ENCODE measurements around the gene ZC3H18. TPM values are rescaled to one million over a fixed set of nuclear protein-coding genes. Genes with fewer than 3 reads are reported as not detected.

Gene ZC3H18
- total and polyA plus RNA-seq, 2 experiments from 2014 or later, result 16.8 to 37.1 TPM

DNA sequence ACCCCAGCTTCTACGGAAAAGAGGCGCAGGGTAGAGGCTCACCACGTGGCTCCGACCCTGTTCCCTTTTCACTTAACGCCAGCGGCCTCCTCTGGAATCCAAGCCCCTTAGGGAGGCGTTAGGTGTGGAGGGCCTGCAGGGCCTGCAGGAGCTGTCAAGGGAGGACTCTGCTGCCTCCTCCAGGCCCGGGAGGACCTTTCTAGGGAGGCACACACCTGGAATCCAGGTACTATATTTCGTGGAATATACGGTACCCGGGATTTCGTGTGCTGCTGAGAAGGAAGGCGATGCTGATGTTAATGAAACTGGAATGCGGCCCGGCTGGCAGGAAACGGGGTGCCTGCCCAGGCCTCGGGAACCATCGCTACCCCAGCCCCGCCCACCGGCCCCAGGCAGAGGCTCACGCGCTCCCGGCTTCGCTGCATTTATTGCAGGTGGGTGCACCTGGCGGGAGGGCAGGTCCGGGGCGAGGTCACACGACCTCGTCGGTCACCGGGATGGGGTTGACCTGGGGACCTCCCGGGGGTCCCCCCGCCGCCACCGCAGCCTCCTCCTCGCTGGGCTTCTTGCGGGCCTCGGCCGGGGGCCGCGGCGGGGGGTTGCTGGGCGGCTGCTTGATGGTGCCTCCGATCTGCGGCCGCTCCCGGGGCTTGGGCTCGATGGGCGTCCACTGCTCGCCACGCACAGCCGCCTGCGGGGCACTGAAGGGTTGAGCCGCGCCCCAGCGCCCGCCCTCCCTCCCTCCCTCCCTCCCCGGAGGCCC lies 72.9 kb downstream of the ZC3H18 start:
- H4K20me1 ChIP-seq (ENCODE audit: insufficient read depth, poor library complexity, severe bottlenecking), result no peaks in the 10 kb centered on the region
- no peak overlapping the region for H3K4me3 ChIP-seq
- H3K27ac ChIP-seq, result no peak overlapping the region
- H3K9me2 ChIP-seq (replicated peaks; ENCODE audit: insufficient read depth), result no peaks in the 10 kb centered on the region
- no peak overlapping the region for H3K4me2 ChIP-seq
- no peaks in the 10 kb centered on the region for H3K36me3 ChIP-seq (replicated peaks; ENCODE audit: insufficient read depth, low read depth)
- no peak for DNase-seq (ENCODE audit: low spot score)
- H3K4me1 ChIP-seq (ENCODE audit: insufficient read depth), result no peaks in the 10 kb centered on the region
- no peaks in the 10 kb centered on the region for H3K79me2 ChIP-seq
- peaks cover 9% of the 10 kb centered on the region for H3K27me3 ChIP-seq
- TF ChIP-seq, protein P1, sequence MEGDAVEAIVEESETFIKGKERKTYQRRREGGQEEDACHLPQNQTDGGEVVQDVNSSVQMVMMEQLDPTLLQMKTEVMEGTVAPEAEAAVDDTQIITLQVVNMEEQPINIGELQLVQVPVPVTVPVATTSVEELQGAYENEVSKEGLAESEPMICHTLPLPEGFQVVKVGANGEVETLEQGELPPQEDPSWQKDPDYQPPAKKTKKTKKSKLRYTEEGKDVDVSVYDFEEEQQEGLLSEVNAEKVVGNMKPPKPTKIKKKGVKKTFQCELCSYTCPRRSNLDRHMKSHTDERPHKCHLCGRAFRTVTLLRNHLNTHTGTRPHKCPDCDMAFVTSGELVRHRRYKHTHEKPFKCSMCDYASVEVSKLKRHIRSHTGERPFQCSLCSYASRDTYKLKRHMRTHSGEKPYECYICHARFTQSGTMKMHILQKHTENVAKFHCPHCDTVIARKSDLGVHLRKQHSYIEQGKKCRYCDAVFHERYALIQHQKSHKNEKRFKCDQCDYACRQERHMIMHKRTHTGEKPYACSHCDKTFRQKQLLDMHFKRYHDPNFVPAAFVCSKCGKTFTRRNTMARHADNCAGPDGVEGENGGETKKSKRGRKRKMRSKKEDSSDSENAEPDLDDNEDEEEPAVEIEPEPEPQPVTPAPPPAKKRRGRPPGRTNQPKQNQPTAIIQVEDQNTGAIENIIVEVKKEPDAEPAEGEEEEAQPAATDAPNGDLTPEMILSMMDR (IDR thresholded peaks at IDR 0.05; ENCODE audit: poor library complexity), result no peak
- TF ChIP-seq EZH2 (IDR thresholded peaks at IDR 0.05; ENCODE audit: borderline replicate concordance) (no peak), EZH2phosphoT487 (IDR thresholded peaks at IDR 0.05; ENCODE audit: low read depth, severe bottlenecking, unreplicated experiment) (no peak)
- WGBS (ENCODE audit: low lambda C conversion rate, missing lambda C conversion rate), result 91% methylated on average over 30 of the region's 58 CpGs
- H3K9me3 ChIP-seq (ENCODE audit: low read depth), result no peaks in the 10 kb centered on the region
- no peak overlapping the region for H2AFZ ChIP-seq

DNA sequence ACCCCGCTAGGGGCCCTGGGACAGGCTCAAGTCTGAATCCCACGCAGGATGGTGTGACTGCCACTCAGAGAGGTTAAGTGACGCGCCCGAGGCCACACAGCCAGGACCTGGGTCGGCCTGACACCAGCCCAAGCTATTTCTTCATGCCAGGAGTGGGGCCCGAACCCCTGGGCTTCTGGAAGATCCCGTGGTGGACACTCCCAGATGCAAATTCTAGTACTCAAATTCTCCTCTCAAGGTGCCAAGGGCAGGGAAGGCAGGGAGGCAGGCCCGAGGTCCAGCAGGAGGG lies 73.4 kb downstream of the ZC3H18 start:
- peaks cover 6% of the 10 kb centered on the region for H3K27me3 ChIP-seq
- H3K9me2 ChIP-seq (replicated peaks; ENCODE audit: insufficient read depth), result no peaks in the 10 kb centered on the region
- H3K79me2 ChIP-seq, result peaks cover 3% of the 10 kb centered on the region
- H3K4me3 ChIP-seq, result no peak overlapping the region
- TF ChIP-seq, protein P1 (IDR thresholded peaks at IDR 0.05; ENCODE audit: poor library complexity), result no peak
- TF ChIP-seq EZH2phosphoT487 (IDR thresholded peaks at IDR 0.05; ENCODE audit: low read depth, severe bottlenecking, unreplicated experiment), result no peak
- TF ChIP-seq EZH2 (IDR thresholded peaks at IDR 0.05; ENCODE audit: borderline replicate concordance), result no peak
- no peaks in the 10 kb centered on the region for H3K9me3 ChIP-seq (ENCODE audit: low read depth)
- H3K36me3 ChIP-seq (replicated peaks; ENCODE audit: insufficient read depth, low read depth), result no peaks in the 10 kb centered on the region
- H3K27ac ChIP-seq, result no peak overlapping the region
- H3K4me2 ChIP-seq, result no peak overlapping the region
- 93% methylated on average over 8 of the region's 9 CpGs for WGBS (ENCODE audit: low lambda C conversion rate, missing lambda C conversion rate)
- DNase-seq (ENCODE audit: low spot score), result no peak
- peaks cover 5% of the 10 kb centered on the region for H4K20me1 ChIP-seq (ENCODE audit: insufficient read depth, poor library complexity, severe bottlenecking)
- H3K4me1 ChIP-seq (ENCODE audit: insufficient read depth), result no peaks in the 10 kb centered on the region
- no peak overlapping the region for H2AFZ ChIP-seq

DNA sequence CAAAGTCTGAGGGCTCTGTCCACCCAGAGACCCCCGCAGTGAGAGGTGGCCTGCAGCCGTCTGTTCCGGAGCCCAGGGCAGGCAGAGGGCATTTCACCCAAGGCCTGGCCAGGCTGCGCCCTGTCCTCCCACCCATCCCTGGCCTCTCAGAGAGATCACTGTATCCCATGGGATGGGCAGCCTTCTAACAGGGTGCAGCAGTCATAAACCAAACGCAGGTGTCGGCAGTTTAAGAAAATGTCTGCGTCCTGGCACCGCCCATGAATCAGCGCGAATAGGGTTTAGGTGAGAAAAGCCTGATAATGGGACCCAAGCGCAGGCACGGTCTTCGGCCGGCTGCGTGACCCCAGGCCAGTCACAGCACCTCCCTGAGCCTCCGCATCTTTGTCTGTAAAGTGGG lies 75.3 kb downstream of the ZC3H18 start:
- peaks cover 6% of the 10 kb centered on the region for H3K4me1 ChIP-seq (ENCODE audit: insufficient read depth)
- H3K4me3 ChIP-seq, result no peak overlapping the region
- peaks cover 15% of the 10 kb centered on the region for H3K79me2 ChIP-seq
- no peak for DNase-seq (ENCODE audit: low spot score)
- no peak overlapping the region for H3K4me2 ChIP-seq
- H3K36me3 ChIP-seq (replicated peaks; ENCODE audit: insufficient read depth, low read depth), result no peaks in the 10 kb centered on the region
- 94% methylated on average over 16 of the region's 16 CpGs for WGBS (ENCODE audit: low lambda C conversion rate, missing lambda C conversion rate)
- H2AFZ ChIP-seq, result no peak overlapping the region
- peaks cover 6% of the 10 kb centered on the region for H4K20me1 ChIP-seq (ENCODE audit: insufficient read depth, poor library complexity, severe bottlenecking)
- H3K27ac ChIP-seq, result no peak overlapping the region
- TF ChIP-seq EZH2phosphoT487 (IDR thresholded peaks at IDR 0.05; ENCODE audit: low read depth, severe bottlenecking, unreplicated experiment) (no peak), EZH2 (IDR thresholded peaks at IDR 0.05; ENCODE audit: borderline replicate concordance) (no peak)
- TF ChIP-seq, protein P1 (IDR thresholded peaks at IDR 0.05; ENCODE audit: poor library complexity), result no peak
- H3K27me3 ChIP-seq, result no peaks in the 10 kb centered on the region
- H3K9me2 ChIP-seq (replicated peaks; ENCODE audit: insufficient read depth), result no peaks in the 10 kb centered on the region
- no peaks in the 10 kb centered on the region for H3K9me3 ChIP-seq (ENCODE audit: low read depth)
